GM21825 (cell line): ENCODE data around the gene COX4I2.

Experiments used
- ATAC-seq: cut with Tn5 transposase; IDR thresholded peaks from one replicate; pipeline ENCODE4 v1.9.1; 2021; ENCODE audit warnings: mild to moderate bottlenecking, moderate library complexity; ENCODE audit not compliant: unreplicated experiment

COX4I2 gene

DNA sequence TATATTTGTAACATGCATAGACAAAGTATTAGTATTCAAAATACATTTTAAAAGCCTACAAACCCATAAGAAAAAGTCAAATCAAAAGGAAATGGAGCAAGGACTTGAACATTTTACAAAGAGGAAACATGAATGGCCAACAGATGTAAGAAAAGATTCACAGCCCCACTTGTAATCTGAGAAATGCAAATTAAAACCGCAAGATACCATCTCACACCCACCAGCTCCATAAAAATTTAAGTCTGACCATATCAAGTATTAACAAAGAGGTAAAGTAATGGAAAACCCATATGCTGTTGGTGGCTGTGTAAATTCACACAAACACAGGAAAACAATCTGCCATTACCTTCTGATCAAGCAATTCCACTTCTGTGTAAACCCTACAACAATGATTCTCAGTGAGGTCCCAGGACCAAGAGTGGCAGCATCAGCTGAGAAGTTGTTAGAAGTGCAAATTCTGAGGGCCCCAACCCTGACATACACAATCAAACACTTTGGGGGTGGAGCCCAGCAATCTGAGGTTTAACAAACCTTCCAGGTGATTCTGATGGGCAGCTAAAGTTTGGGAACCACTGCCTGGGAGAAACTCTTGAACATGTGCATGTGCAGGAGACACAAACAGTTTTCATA lies 54.0 kb downstream of the COX4I2 start:
- no peak for ATAC-seq

- ATAC-seq, result no peak
Observed at GRCh38 chr20:31693402-31693801, 55.7 kb downstream of the COX4I2 start.

DNA sequence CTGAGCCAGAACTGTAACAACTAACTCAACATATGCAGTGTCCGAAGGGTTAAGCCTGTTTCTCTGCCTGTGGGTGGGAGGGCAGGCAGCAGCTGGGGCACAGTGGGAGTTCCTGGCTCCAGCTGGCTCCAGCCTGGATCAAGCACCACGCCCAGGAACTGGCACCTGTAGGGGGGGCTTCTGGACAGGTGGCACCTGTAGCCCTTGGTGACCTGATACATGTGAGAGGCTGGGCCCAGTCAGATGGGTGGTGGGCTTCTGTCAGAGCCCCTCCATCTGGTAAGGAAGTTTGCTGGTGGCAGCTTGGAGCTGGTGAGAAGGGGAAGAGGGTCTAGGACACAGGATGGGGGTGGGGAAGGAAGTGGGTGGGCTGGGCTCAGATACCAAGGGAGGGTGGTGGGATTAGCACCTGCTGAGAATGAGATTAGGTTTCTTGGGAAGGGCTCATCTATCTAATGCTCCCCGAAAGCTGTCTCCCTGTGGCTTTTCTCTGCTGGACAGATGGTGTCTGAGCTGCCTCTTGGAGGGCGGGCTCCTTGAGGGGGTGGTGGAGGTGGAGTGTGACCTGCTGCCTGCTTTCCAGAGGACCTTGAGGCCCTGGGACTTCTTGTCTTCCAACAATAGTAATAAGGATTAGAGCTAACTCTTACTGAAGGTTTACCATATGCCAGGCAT lies 56.4 kb downstream of the COX4I2 start:
- no peak for ATAC-seq
